HepG2 (cell line): ENCODE results near the gene ZNF492. TPM values are rescaled to one million over a fixed set of nuclear protein-coding genes. Genes with fewer than 3 reads are reported as not detected.

Experiments used
- PHF8 ChIP-seq: sonication (generic); formaldehyde crosslinking; IDR thresholded peaks from 2 replicates; pipeline ENCODE4 v1.5.0; 2020; ENCODE audit warnings: missing genetic modification reagents
- POLR2AphosphoS5 ChIP-seq: IDR thresholded peaks from 2 replicates; pipeline ENCODE4 v1.6.1; 2012; ENCODE audit warnings: low read depth, low read length
- REPIN1 ChIP-seq: sonication (generic); formaldehyde crosslinking; IDR thresholded peaks from 2 replicates; pipeline ENCODE4 v1.8.0; 2022; ENCODE audit warnings: missing genetic modification reagents, low read depth, mild to moderate bottlenecking, borderline replicate concordance
- SP140L ChIP-seq: sonication (generic); formaldehyde crosslinking; IDR thresholded peaks from 2 replicates; pipeline ENCODE4 v1.4.0; 2020; ENCODE audit warnings: missing genetic modification reagents, borderline replicate concordance
- ZNF160 ChIP-seq: sonication (generic); formaldehyde crosslinking; IDR thresholded peaks from 2 replicates; pipeline ENCODE4 v1.8.0; 2022; ENCODE audit warnings: mild to moderate bottlenecking, inconsistent platforms, missing genetic modification reagents
- ZNF251 ChIP-seq: sonication (generic); formaldehyde crosslinking; IDR thresholded peaks from 2 replicates; pipeline ENCODE4 v1.9.0; 2021; ENCODE audit warnings: mild to moderate bottlenecking, missing genetic modification reagents
- ZNF772 ChIP-seq: sonication (generic); formaldehyde crosslinking; IDR thresholded peaks from 2 replicates; pipeline ENCODE4 v1.5.0; 2020; ENCODE audit warnings: mild to moderate bottlenecking, missing genetic modification reagents
- polyA plus RNA-seq, 8 experiments: library from polyadenylated mRNA; depleted of rRNA in 3 of 8; stranded (reverse) in 7 of 8; unstranded in 1 of 8; fragments of >200 nt; fragmentation: Illumina TruSeq in 4 of 8; extraction: Trizol in 4 of 8; gene quantifications; 2 replicates each; pipeline versions ENCODE4 v1.2.1 to v1.2.3, GENCODE V29; 2011 to 2016; ENCODE audit warnings: low read depth in 4 of 8, missing spikeins in 1 of 8, mixed read lengths in 1 of 8; ENCODE audit not compliant: insufficient read depth in 1 of 8
- total RNA-seq, 5 experiments: library from RNA; depleted of rRNA; stranded (reverse); fragments of >200 nt; fragmentation: Illumina TruSeq; extraction: Trizol; gene quantifications; 2 replicates each; pipeline ENCODE4 v1.2.3, GENCODE V29; 2016; ENCODE audit warnings: low read depth in 1 of 5
- TF ChIP-seq, protein P1 (sequence below), 2 experiments: sonication (generic) in 1 of 2; formaldehyde crosslinking in 1 of 2; IDR thresholded peaks; 2 replicates each; pipeline versions ENCODE4 v1.4.0 to v1.6.1; 2018 to 2020; ENCODE audit warnings: missing genetic modification reagents in 2 of 2, borderline replicate concordance in 1 of 2, low read depth in 1 of 2, mild to moderate bottlenecking in 1 of 2, missing biosample characterization in 1 of 2
- TF ChIP-seq, protein P2 (sequence below): sonication (generic); formaldehyde crosslinking; IDR thresholded peaks from 2 replicates; pipeline ENCODE4 v1.4.0; 2020; ENCODE audit warnings: missing genetic modification reagents, low read depth, mild to moderate bottlenecking, borderline replicate concordance

The ZNF492 gene
- total and polyA plus RNA-seq, 2 of the 13 experiments (the other 11 are each of a cell fraction or from before 2014, with no cell fraction given), result not detected

DNA sequence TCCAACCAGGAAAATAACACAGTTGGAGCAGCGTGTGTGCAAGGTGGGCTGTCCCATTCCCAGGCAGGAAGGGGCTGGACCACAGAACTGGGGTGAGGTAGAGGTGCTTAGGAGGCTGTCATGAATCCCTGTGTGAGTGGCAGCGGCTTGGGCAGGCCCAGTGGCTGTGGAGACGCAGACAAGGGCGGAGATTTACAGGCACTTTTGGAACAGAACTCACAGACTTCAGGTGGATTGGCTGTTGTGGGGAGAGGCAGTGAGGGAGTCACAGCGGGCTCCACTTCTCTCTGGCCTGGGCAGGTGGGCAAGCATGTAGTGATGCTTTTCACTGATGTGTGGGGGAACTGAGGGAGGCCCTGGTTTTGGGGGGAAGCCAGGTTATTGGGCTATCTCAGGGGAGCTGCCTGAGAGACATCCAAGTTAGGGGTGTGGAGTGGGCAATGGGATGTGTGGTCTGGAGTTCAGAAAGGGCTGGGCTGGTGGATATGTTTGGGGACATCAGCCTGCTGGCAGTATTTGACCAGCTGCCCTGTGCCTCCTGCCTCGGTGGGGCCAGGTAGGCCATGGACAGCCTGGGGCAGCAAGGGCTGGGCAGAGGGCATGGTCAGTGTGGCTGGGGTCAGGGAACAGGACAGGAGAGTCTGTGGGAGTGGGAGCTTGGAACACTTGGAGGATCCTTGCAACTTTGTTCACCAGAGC is 27.0 kb upstream of the ZNF492 start (continued):
- TF ChIP-seq, protein P1, sequence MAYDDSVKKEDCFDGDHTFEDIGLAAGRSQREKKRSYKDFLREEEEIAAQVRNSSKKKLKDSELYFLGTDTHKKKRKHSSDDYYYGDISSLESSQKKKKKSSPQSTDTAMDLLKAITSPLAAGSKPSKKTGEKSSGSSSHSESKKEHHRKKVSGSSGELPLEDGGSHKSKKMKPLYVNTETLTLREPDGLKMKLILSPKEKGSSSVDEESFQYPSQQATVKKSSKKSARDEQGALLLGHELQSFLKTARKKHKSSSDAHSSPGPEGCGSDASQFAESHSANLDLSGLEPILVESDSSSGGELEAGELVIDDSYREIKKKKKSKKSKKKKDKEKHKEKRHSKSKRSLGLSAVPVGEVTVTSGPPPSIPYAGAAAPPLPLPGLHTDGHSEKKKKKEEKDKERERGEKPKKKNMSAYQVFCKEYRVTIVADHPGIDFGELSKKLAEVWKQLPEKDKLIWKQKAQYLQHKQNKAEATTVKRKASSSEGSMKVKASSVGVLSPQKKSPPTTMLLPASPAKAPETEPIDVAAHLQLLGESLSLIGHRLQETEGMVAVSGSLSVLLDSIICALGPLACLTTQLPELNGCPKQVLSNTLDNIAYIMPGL (CRISPR knock-in tag; IDR thresholded peaks at IDR 0.05; ENCODE audit: borderline replicate concordance in 1 of 2, low read depth in 1 of 2), result no peak
- TF ChIP-seq REPIN1 (CRISPR knock-in tag) (no peak), POLR2AphosphoS5 (no peak), ZNF772 (no peak), ZNF251 (CRISPR knock-in tag) (no peak), PHF8 (CRISPR knock-in tag) (no peak), ZNF160 (CRISPR knock-in tag) (no peak), SP140L (CRISPR knock-in tag) (no peak)
- TF ChIP-seq, protein P2, sequence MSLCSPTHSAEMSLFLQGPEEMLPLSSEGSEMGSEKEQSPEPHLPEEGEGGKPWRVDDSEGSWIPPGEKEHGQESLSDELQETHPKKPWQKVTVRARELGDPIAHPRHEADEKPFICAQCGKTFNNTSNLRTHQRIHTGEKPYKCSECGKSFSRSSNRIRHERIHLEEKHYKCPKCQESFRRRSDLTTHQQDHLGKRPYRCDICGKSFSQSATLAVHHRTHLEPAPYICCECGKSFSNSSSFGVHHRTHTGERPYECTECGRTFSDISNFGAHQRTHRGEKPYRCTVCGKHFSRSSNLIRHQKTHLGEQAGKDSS (CRISPR knock-in tag), result no peak
